HepG2 (cell line): Measurements from ENCODE around the gene CACNA1H. TPM values are rescaled to one million over a fixed set of nuclear protein-coding genes. Genes with fewer than 3 reads are reported as not detected.

ENCODE experiments used
- BCL6 ChIP-seq: IDR thresholded peaks from 2 replicates; pipeline ENCODE4 v1.6.1; 2016; ENCODE audit warnings: missing genetic modification reagents, missing compliant biosample characterization
- CHD2 ChIP-seq: IDR thresholded peaks from 2 replicates; pipeline ENCODE4 v1.6.1; 2011; ENCODE audit warnings: low read depth, low read length, improper control_type of control experiment
- CHD4 ChIP-seq: fragments of 200-600 bp; sonication (generic); IDR thresholded peaks from 2 replicates; pipeline ENCODE4 v1.7.0; 2017; ENCODE audit warnings: mild to moderate bottlenecking, low read length, borderline replicate concordance
- E2F1 ChIP-seq: sonication (generic); formaldehyde crosslinking; IDR thresholded peaks from 2 replicates; pipeline ENCODE4 v1.5.0; 2020; ENCODE audit warnings: missing genetic modification reagents
- FOSL1 ChIP-seq: sonication (generic); formaldehyde crosslinking; IDR thresholded peaks from 2 replicates; pipeline ENCODE4 v1.9.0; 2021; ENCODE audit warnings: missing genetic modification reagents, borderline replicate concordance
- HNF4A ChIP-seq: sonication (generic); formaldehyde crosslinking; IDR thresholded peaks from 2 replicates; pipeline ENCODE4 v1.4.0; 2020; ENCODE audit warnings: missing genetic modification reagents
- HOXD1 ChIP-seq: sonication (generic); formaldehyde crosslinking; IDR thresholded peaks from 2 replicates; pipeline ENCODE4 v1.5.0; 2020; ENCODE audit warnings: missing genetic modification reagents
- KDM6A ChIP-seq: IDR thresholded peaks from 2 replicates; pipeline ENCODE4 v1.6.1; 2016; ENCODE audit warnings: low read depth
- KLF11 ChIP-seq: IDR thresholded peaks from 2 replicates; pipeline ENCODE4 v1.6.1; 2016; ENCODE audit warnings: missing compliant biosample characterization
- KLF15 ChIP-seq: sonication (generic); formaldehyde crosslinking; IDR thresholded peaks from 2 replicates; pipeline ENCODE4 v1.8.1; 2023; ENCODE audit warnings: borderline replicate concordance, mild to moderate bottlenecking, inconsistent platforms, missing genetic modification reagents, mixed read lengths
- KLF9 ChIP-seq: IDR thresholded peaks from 2 replicates; pipeline ENCODE4 v1.6.1; 2016; ENCODE audit warnings: low read depth
- MAFF ChIP-seq: IDR thresholded peaks from 2 replicates; pipeline ENCODE4 v1.6.1; 2011; ENCODE audit warnings: low read depth, low read length, improper control_type of control experiment
- MTA1 ChIP-seq: sonication (generic); formaldehyde crosslinking; IDR thresholded peaks from 2 replicates; pipeline ENCODE4 v1.4.0; 2020; ENCODE audit warnings: missing genetic modification reagents, mild to moderate bottlenecking, borderline replicate concordance
- NCOA1 ChIP-seq: sonication (generic); formaldehyde crosslinking; IDR thresholded peaks from 2 replicates; pipeline ENCODE4 v1.9.0; 2021; ENCODE audit warnings: missing genetic modification reagents
- NFE2L2 ChIP-seq: fragments of 150-350 bp; IDR thresholded peaks from 2 replicates; pipeline ENCODE4 v1.6.1; 2014; ENCODE audit warnings: low read length
- NR2F1 ChIP-seq, 2 experiments: fragments of 450-650 bp in 1 of 2; formaldehyde crosslinking in 1 of 2; IDR thresholded peaks; 2 replicates each; pipeline versions ENCODE4 v1.5.0 to v1.6.1; 2016 to 2020; ENCODE audit warnings: mild to moderate bottlenecking in 1 of 2, missing compliant biosample characterization in 1 of 2, missing genetic modification reagents in 1 of 2, moderate library complexity in 1 of 2
- RARA ChIP-seq: IDR thresholded peaks from 2 replicates; pipeline ENCODE4 v1.6.1; 2016; ENCODE audit warnings: missing genetic modification reagents, missing compliant biosample characterization
- SAP130 ChIP-seq: IDR thresholded peaks from 2 replicates; pipeline ENCODE4 v1.6.1; 2016; ENCODE audit warnings: low read depth
- THAP11 ChIP-seq: IDR thresholded peaks from 2 replicates; pipeline ENCODE4 v1.6.1; 2016; ENCODE audit warnings: missing biosample characterization, missing genetic modification reagents
- YEATS4 ChIP-seq: sonication (generic); formaldehyde crosslinking; IDR thresholded peaks from 2 replicates; pipeline ENCODE4 v1.4.0; 2020; ENCODE audit warnings: missing genetic modification reagents, borderline replicate concordance
- ZNF207 ChIP-seq: fragments of 450-650 bp; IDR thresholded peaks from 2 replicates; pipeline ENCODE4 v1.6.1; 2016; ENCODE audit warnings: antibody characterized with exemption, borderline replicate concordance
- ZNF687 ChIP-seq: sonication (generic); formaldehyde crosslinking; IDR thresholded peaks from 2 replicates; pipeline ENCODE4 v1.5.1; 2020; ENCODE audit warnings: mild to moderate bottlenecking, missing genetic modification reagents, moderate library complexity
- polyA plus RNA-seq, 8 experiments: library from polyadenylated mRNA; depleted of rRNA in 3 of 8; stranded (reverse) in 7 of 8; unstranded in 1 of 8; fragments of >200 nt; fragmentation: Illumina TruSeq in 4 of 8; extraction: Trizol in 4 of 8; gene quantifications; 2 replicates each; pipeline versions ENCODE4 v1.2.1 to v1.2.3, GENCODE V29; 2011 to 2016; ENCODE audit warnings: low read depth in 4 of 8, missing spikeins in 1 of 8, mixed read lengths in 1 of 8; ENCODE audit not compliant: insufficient read depth in 1 of 8
- total RNA-seq, 5 experiments: library from RNA; depleted of rRNA; stranded (reverse); fragments of >200 nt; fragmentation: Illumina TruSeq; extraction: Trizol; gene quantifications; 2 replicates each; pipeline ENCODE4 v1.2.3, GENCODE V29; 2016; ENCODE audit warnings: low read depth in 1 of 5
- TF ChIP-seq, protein P1 (sequence below): sonication (generic); formaldehyde crosslinking; IDR thresholded peaks from 2 replicates; pipeline ENCODE4 v1.5.1; 2020; ENCODE audit warnings: mild to moderate bottlenecking, missing genetic modification reagents
- TF ChIP-seq, protein P2 (sequence below): IDR thresholded peaks from 2 replicates; pipeline ENCODE4 v1.6.1; 2016; ENCODE audit warnings: low read depth

The CACNA1H gene
- total and polyA plus RNA-seq, 2 of the 13 experiments (the other 11 are each of a cell fraction or from before 2014, with no cell fraction given), result 0.40 to 1.8 TPM

DNA sequence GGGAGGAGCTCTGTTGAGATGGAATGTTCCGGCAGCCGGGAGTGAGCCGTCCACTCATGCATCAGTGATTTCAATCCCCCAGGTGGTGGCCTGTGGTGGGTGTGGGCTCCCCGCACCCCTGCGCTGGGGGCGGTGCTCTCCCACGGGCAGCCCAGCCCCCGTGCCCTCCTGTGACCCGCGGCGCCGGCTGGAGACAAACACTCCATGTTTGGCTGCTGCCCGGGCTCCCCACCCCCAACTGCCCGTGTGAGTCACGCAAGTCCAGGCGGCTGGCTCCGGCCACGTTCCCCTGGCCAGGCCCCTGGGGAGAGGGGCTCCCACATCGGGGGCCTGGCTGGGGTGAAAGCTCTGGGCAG, 29.4 kb downstream of the CACNA1H start (continued):
- TF ChIP-seq ZNF687 (CRISPR knock-in tag) (peak; percentile 43), SAP130 (peak; percentile 38; the same call in 1 of the 2 replicates), NFE2L2 (no peak), ZNF207 (no peak), KLF11 (CRISPR knock-in tag) (no peak), KLF9 (CRISPR knock-in tag) (no peak), MAFF (no peak), CHD2 (peak; percentile 50; the same call in 1 of the 2 replicates), HOXD1 (CRISPR knock-in tag) (no peak), KDM6A (CRISPR knock-in tag) (no peak), CHD4 (no peak), FOSL1 (0 out of 2 replicates have a peak, but pooled peaks have one; percentile 29), HNF4A (CRISPR knock-in tag) (no peak), KLF15 (CRISPR knock-in tag) (no peak), E2F1 (CRISPR knock-in tag) (no peak), RARA (CRISPR knock-in tag) (peak; percentile 67), THAP11 (CRISPR knock-in tag) (peak; percentile 34; the same call in 1 of the 2 replicates), BCL6 (no peak; the same call in 1 of the 2 replicates), NR2F1 (CRISPR knock-in tag; IDR thresholded peaks at IDR 0.05) (peak; percentile 47 to 53; a peak in 2 of 4 replicates), NCOA1 (CRISPR knock-in tag) (no peak), MTA1 (no peak), YEATS4 (CRISPR knock-in tag) (no peak)
- TF ChIP-seq, protein P1, sequence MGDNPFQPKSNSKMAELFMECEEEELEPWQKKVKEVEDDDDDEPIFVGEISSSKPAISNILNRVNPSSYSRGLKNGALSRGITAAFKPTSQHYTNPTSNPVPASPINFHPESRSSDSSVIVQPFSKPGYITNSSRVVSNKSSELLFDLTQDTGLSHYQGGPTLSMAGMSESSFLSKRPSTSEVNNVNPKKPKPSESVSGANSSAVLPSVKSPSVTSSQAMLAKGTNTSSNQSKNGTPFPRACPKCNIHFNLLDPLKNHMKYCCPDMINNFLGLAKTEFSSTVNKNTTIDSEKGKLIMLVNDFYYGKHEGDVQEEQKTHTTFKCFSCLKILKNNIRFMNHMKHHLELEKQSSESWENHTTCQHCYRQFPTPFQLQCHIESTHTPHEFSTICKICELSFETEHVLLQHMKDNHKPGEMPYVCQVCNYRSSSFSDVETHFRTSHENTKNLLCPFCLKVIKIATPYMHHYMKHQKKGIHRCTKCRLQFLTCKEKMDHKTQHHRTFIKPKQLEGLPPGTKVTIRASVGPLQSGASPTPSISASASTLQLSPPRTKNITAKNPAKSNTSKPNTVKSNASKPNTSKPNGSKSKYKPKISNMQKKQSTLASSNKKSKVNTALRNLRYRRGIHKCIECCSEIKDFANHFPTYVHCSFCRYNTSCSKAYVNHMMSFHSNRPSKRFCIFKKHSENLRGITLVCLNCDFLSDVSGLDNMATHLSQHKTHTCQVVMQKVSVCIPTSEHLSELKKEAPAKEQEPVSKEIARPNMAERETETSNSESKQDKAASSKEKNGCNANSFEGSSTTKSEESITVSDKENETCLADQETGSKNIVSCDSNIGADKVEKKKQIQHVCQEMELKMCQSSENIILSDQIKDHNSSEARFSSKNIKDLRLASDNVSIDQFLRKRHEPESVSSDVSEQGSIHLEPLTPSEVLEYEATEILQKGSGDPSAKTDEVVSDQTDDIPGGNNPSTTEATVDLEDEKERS (CRISPR knock-in tag), result no peak
- TF ChIP-seq, protein P2, sequence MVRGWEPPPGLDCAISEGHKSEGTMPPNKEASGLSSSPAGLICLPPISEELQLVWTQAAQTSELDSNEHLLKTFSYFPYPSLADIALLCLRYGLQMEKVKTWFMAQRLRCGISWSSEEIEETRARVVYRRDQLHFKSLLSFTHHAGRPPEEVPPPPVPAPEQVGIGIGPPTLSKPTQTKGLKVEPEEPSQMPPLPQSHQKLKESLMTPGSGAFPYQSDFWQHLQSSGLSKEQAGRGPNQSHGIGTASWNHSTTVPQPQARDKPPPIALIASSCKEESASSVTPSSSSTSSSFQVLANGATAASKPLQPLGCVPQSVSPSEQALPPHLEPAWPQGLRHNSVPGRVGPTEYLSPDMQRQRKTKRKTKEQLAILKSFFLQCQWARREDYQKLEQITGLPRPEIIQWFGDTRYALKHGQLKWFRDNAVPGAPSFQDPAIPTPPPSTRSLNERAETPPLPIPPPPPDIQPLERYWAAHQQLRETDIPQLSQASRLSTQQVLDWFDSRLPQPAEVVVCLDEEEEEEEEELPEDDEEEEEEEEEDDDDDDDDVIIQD (CRISPR knock-in tag), result no peak
